IMR-90 (cell line): ENCODE results near the gene STX18. TPM values are rescaled to one million over a fixed set of nuclear protein-coding genes. Genes with fewer than 3 reads are reported as not detected.

Experiments
- ATAC-seq: fragments of 200-7000 bp; cut with Tn5 transposase; 2 replicates; pipeline ENCODE4 v1.9.1; 2020; ENCODE audit warnings: low read depth, mild to moderate bottlenecking, moderate library complexity
- BruUV-seq: library from RNA; stranded (reverse); fragments of 400-500 nt; replicated peaks from 2 replicates; lab custom pipeline; 2021; lab: Mats Ljungman, UMichigan
- CTCF ChIA-PET: fragments of 300-600 bp; formaldehyde crosslinking; extraction: SDS; loops from one replicate; lab custom pipeline; 2021; ENCODE audit warnings: antibody characterized with exemption; lab: Yijun Ruan, JAX
- POLR2A ChIA-PET: fragments of 300-600 bp; sonication (Branson Sonifier 250); formaldehyde crosslinking; loops from one replicate; lab custom pipeline; 2022; ENCODE audit warnings: antibody characterized with exemption; ENCODE audit not compliant: unreplicated experiment; lab: Charles Lee
- DNase-seq: peaks from one replicate; pipeline ENCODE4 v3.0.0; 2013
- H2AFZ ChIP-seq: replicated peaks from 2 replicates; pipeline ENCODE3; 2013; ENCODE audit warnings: low read length, mild to moderate bottlenecking; ENCODE audit not compliant: poor library complexity
- H2AK5ac ChIP-seq: 2 replicates; pipeline ENCODE4 v1.6.1; 2013; ENCODE audit warnings: low read depth, low read length, inconsistent platforms
- H2AK9ac ChIP-seq: replicated peaks from 2 replicates; pipeline ENCODE3; 2013; ENCODE audit warnings: mild to moderate bottlenecking, low read depth, low read length, moderate library complexity; ENCODE audit not compliant: poor library complexity
- H2BK120ac ChIP-seq: 2 replicates; pipeline ENCODE4 v1.6.1; 2013; ENCODE audit warnings: low read depth, low read length, inconsistent platforms
- H2BK15ac ChIP-seq: 3 replicates; pipeline ENCODE4 v1.6.1; 2013; ENCODE audit warnings: low read depth, low read length, inconsistent platforms
- H2BK20ac ChIP-seq: 2 replicates; pipeline ENCODE4 v1.6.1; 2013; ENCODE audit warnings: low read depth, mild to moderate bottlenecking, inconsistent platforms, low read length, moderate library complexity
- H2BK5ac ChIP-seq: 2 replicates; pipeline ENCODE4 v1.6.1; 2013; ENCODE audit warnings: mild to moderate bottlenecking, low read depth, low read length, inconsistent platforms; ENCODE audit not compliant: poor library complexity, severe bottlenecking
- H3K14ac ChIP-seq: replicated peaks from 2 replicates; pipeline ENCODE4 v1.6.1; 2013; ENCODE audit warnings: low read depth, low read length, inconsistent platforms
- H3K18ac ChIP-seq: 2 replicates; pipeline ENCODE4 v1.6.1; 2013; ENCODE audit warnings: low read depth, low read length, control low read depth
- H3K23ac ChIP-seq: 2 replicates; pipeline ENCODE4 v1.6.1; 2013; ENCODE audit warnings: low read depth, low read length, inconsistent platforms
- H3K27ac ChIP-seq: 2 replicates; pipeline ENCODE4 v1.5.1; 2013; ENCODE audit warnings: mild to moderate bottlenecking, control low read depth, low read length; ENCODE audit not compliant: insufficient read depth
- H3K27me3 ChIP-seq: 2 replicates; pipeline ENCODE4 v1.6.1; 2013; ENCODE audit warnings: low read length; ENCODE audit not compliant: control insufficient read depth, insufficient read depth
- H3K36me3 ChIP-seq: 2 replicates; pipeline ENCODE4 v1.6.1; 2013; ENCODE audit warnings: low read length, mixed read lengths; ENCODE audit not compliant: control insufficient read depth, insufficient read depth
- H3K4ac ChIP-seq: 2 replicates; pipeline ENCODE4 v1.6.1; 2013; ENCODE audit warnings: low read depth, low read length, inconsistent platforms
- H3K4me1 ChIP-seq: 2 replicates; pipeline ENCODE4 v1.6.1; 2013; ENCODE audit warnings: low read length, mixed read lengths; ENCODE audit not compliant: control insufficient read depth, insufficient read depth
- H3K4me2 ChIP-seq: 2 replicates; pipeline ENCODE4 v1.6.1; 2013; ENCODE audit warnings: low read depth, mild to moderate bottlenecking, control low read depth, low read length, moderate library complexity
- H3K4me3 ChIP-seq: 2 replicates; pipeline ENCODE4 v1.5.1; 2013; ENCODE audit warnings: low read depth, mild to moderate bottlenecking, control low read depth, low read length, moderate library complexity; ENCODE audit not compliant: insufficient read depth
- H3K56ac ChIP-seq: 2 replicates; pipeline ENCODE4 v1.6.1; 2013; ENCODE audit warnings: low read length, inconsistent platforms; ENCODE audit not compliant: insufficient read depth; ENCODE audit errors: extremely low read depth
- H3K79me1 ChIP-seq, 2 experiments: 2 replicates each; pipeline ENCODE4 v1.6.1; 2013; ENCODE audit warnings: low read length in 2 of 2, inconsistent platforms in 1 of 2, low read depth in 1 of 2
- H3K9ac ChIP-seq: 2 replicates; pipeline ENCODE4 v1.6.1; 2013; ENCODE audit warnings: low read depth, low read length, control low read depth
- H3K9me1 ChIP-seq: 2 replicates; pipeline ENCODE4 v1.6.1; 2013; ENCODE audit warnings: low read length, inconsistent platforms; ENCODE audit not compliant: insufficient read depth
- H3K9me3 ChIP-seq: 2 replicates; pipeline ENCODE4 v1.6.1; 2013; ENCODE audit warnings: low read length; ENCODE audit not compliant: control insufficient read depth, insufficient read depth
- H4K20me1 ChIP-seq: 2 replicates; pipeline ENCODE4 v1.6.1; 2013; ENCODE audit warnings: low read length, inconsistent platforms; ENCODE audit not compliant: insufficient read depth
- H4K5ac ChIP-seq: 2 replicates; pipeline ENCODE4 v1.6.1; 2013; ENCODE audit warnings: mild to moderate bottlenecking, low read depth, low read length, control low read depth
- H4K8ac ChIP-seq, 2 experiments: 2 replicates each; pipeline ENCODE4 v1.6.1; 2013; ENCODE audit warnings: low read depth in 2 of 2, low read length in 2 of 2, control low read depth in 1 of 2, inconsistent platforms in 1 of 2
- H4K91ac ChIP-seq: 2 replicates; pipeline ENCODE4 v1.6.1; 2013; ENCODE audit warnings: low read depth, low read length, inconsistent platforms; ENCODE audit not compliant: insufficient read depth
- BHLHE40 ChIP-seq: fragments of 150-350 bp; IDR thresholded peaks from 2 replicates; pipeline ENCODE4 v1.6.1; 2016; ENCODE audit warnings: mild to moderate bottlenecking, low read depth, low read length
- CEBPB ChIP-seq: IDR thresholded peaks from 2 replicates; pipeline ENCODE4 v1.6.1; 2012; ENCODE audit warnings: low read depth, low read length, improper control_type of control experiment
- CTCF ChIP-seq: conservative IDR thresholded peaks from 2 replicates; pipeline ENCODE4 v1.5.1; 2012; ENCODE audit warnings: mild to moderate bottlenecking, low read depth, low read length, improper control_type of control experiment
- ELK1 ChIP-seq: fragments of 150-350 bp; IDR thresholded peaks from 2 replicates; pipeline ENCODE4 v1.6.1; 2016; ENCODE audit warnings: low read depth, mild to moderate bottlenecking, low read length, moderate library complexity, borderline replicate concordance
- FOS ChIP-seq: fragments of 150-350 bp; IDR thresholded peaks from 2 replicates; pipeline ENCODE4 v1.6.1; 2016; ENCODE audit warnings: low read depth, low read length
- MAFK ChIP-seq: IDR thresholded peaks from 2 replicates; pipeline ENCODE4 v1.6.1; 2012; ENCODE audit warnings: low read depth, low read length, improper control_type of control experiment
- MAZ ChIP-seq: IDR thresholded peaks from 2 replicates; pipeline ENCODE4 v1.6.1; 2012; ENCODE audit warnings: low read depth, mild to moderate bottlenecking, low read length, improper control_type of control experiment, moderate library complexity, borderline replicate concordance
- NFE2L2 ChIP-seq: fragments of 150-350 bp; IDR thresholded peaks from 2 replicates; pipeline ENCODE4 v1.6.1; 2016; ENCODE audit warnings: low read depth, mild to moderate bottlenecking, low read length
- POLR2A ChIP-seq: IDR thresholded peaks from 2 replicates; pipeline ENCODE4 v1.6.1; 2012; ENCODE audit warnings: mild to moderate bottlenecking, low read depth, low read length
- RAD21 ChIP-seq: IDR thresholded peaks from 2 replicates; pipeline ENCODE4 v1.6.1; 2012; ENCODE audit warnings: low read length, improper control_type of control experiment
- RCOR1 ChIP-seq: IDR thresholded peaks from 2 replicates; pipeline ENCODE4 v1.6.1; 2012; ENCODE audit warnings: mild to moderate bottlenecking, low read length, improper control_type of control experiment; ENCODE audit not compliant: insufficient replicate concordance
- RFX5 ChIP-seq: IDR thresholded peaks from 2 replicates; pipeline ENCODE4 v1.8.0; 2012; ENCODE audit warnings: low read depth, mild to moderate bottlenecking, low read length, moderate library complexity
- SMC3 ChIP-seq: fragments of 150-350 bp; IDR thresholded peaks from 2 replicates; pipeline ENCODE4 v1.6.1; 2016; ENCODE audit warnings: low read depth, mild to moderate bottlenecking, antibody characterized with exemption, low read length, moderate library complexity
- USF2 ChIP-seq: fragments of 150-350 bp; IDR thresholded peaks from 2 replicates; pipeline ENCODE4 v1.6.1; 2017; ENCODE audit warnings: mild to moderate bottlenecking, antibody characterized with exemption, low read length, low read depth
- WGBS, 2 experiments: methylation state at CpG; one replicate each; pipeline versions ENCODE4 v1.1.5 to v1.1.7; 2013; ENCODE audit warnings: missing lambda C conversion rate in 2 of 2; ENCODE audit not compliant: insufficient read length in 1 of 2; ENCODE audit errors: extremely low coverage in 2 of 2; 5-methylcytosine and 5-hydroxymethylcytosine counted together
- dilution Hi-C: fragments of 300-500 bp; cut with HindIII; formaldehyde crosslinking; loops from one replicate; pipeline ENCODE4 v1.14.3; 2018; ENCODE audit warnings: low sequenced_read_pairs; ENCODE audit not compliant: unreplicated experiment
- in situ Hi-C: fragments of 300-500 bp; cut with MboI; formaldehyde crosslinking; loops from 3 replicates; pipeline ENCODE4 v1.14.3; 2019; ENCODE audit warnings: low sequenced_read_pairs, inconsistent platforms, mixed read lengths
- intact Hi-C: fragments of 100-400 bp; cut with micrococcal nuclease; formaldehyde crosslinking; loops from 2 replicates; pipeline ENCODE4 v1.10.0; 2022
- polyA plus RNA-seq, 3 experiments: library from polyadenylated mRNA; depleted of rRNA; stranded (reverse); fragments of >200 nt; gene quantifications; 2 replicates each; pipeline ENCODE4 v1.2.3, GENCODE V29; 2012; ENCODE audit warnings: low replicate concordance in 1 of 3
- total RNA-seq: library from RNA; depleted of rRNA; stranded (reverse); fragments of >200 nt; gene quantifications from 2 replicates; pipeline ENCODE4 v1.2.3, GENCODE V29; 2012

STX18 gene
- total and polyA plus RNA-seq, 2 of the 4 experiments (the other 2 are of a cell fraction) = 20.1 to 23.4 TPM

- POLR2A ChIA-PET = no interaction called here
- Histone ChIP-seq H4K5ac (no peak overlapping the region), H3K18ac (no peak overlapping the region), H3K9me1 (peaks cover 9% of the 10 kb centered on the region), H2AK9ac (no peak overlapping the region), H3K4me3 (no peak overlapping the region), H3K4me1 (peaks cover 27% of the 10 kb centered on the region), H3K23ac (no peak overlapping the region), H2BK120ac (no peak overlapping the region), H3K14ac (no peak overlapping the region), H3K9me3 (no peaks in the 10 kb centered on the region), H4K20me1 (no peaks in the 10 kb centered on the region), H2AK5ac (no peak overlapping the region), H3K27me3 (peaks cover 62% of the 10 kb centered on the region), H2BK5ac (no peak overlapping the region), H4K91ac (no peak overlapping the region), H3K4ac (no peak overlapping the region), H3K56ac (no peak overlapping the region), H4K8ac (no peak overlapping the region), H3K4me2 (no peak overlapping the region), H3K27ac (no peak overlapping the region), H3K9ac (no peak overlapping the region), H2AFZ (no peak overlapping the region), H2BK15ac (no peak overlapping the region), H3K79me1 (no peaks in the 10 kb centered on the region), H2BK20ac (no peak overlapping the region), H3K36me3 (no peaks in the 10 kb centered on the region; the same call in 1 of the 2 replicates)
- dilution Hi-C loops = no loop called here
- TF ChIP-seq BHLHE40 (no peak), RCOR1 (no peak), POLR2A (no peak), USF2 (no peak), NFE2L2 (no peak), FOS (no peak), RFX5 (no peak), MAZ (no peak), MAFK (no peak), CEBPB (no peak), CTCF (no peak), SMC3 (no peak), ELK1 (no peak), RAD21 (no peak)
- CTCF ChIA-PET = no interaction called here
- no TSS peak for BruUV-seq
- intact Hi-C loops = no loop called here
- in situ Hi-C loops = no loop called here
- DNase-seq (no peak), ATAC-seq (no peak)
- WGBS, 2 experiments = no CpG with 5 or more reads among the region's 4 CpGs
Measured at GRCh38 chr4:4391866-4392265, 150.0 kb downstream of the STX18 start.
